HEK293 (cell line): Measurements from ENCODE around the gene MUC5AC.

ENCODE experiments used
- CTCF ChIA-PET: fragments of 350-600 bp; formaldehyde crosslinking; extraction: SDS; loops from one replicate; lab custom pipeline; 2021; ENCODE audit warnings: antibody characterized with exemption; lab: Yijun Ruan, JAX
- POLR2A ChIA-PET: fragments of 300-600 bp; formaldehyde crosslinking; extraction: SDS; loops from one replicate; lab custom pipeline; 2020; ENCODE audit warnings: antibody characterized with exemption, inconsistent platforms; lab: Yijun Ruan, JAX
- H3K27ac ChIP-seq: fragments of 200-500 bp; sonication (Bioruptor generic); 2 replicates; pipeline ENCODE4 v1.5.1; 2014; ENCODE audit warnings: low read depth, low read length, control low read depth, inconsistent platforms; ENCODE audit errors: extremely low read depth
- H3K36me3 ChIP-seq, 2 experiments: fragments of 200-500 bp in 1 of 2; sonication (Bioruptor generic) in 1 of 2; 1 replicate in 1 of 2; 2 replicates in 1 of 2; pipeline ENCODE4 v1.5.1; 2014 to 2017; ENCODE audit warnings: inconsistent platforms in 2 of 2, low read length in 2 of 2; ENCODE audit not compliant: control insufficient read depth in 2 of 2, insufficient read depth in 1 of 2
- H3K4me1 ChIP-seq: fragments of 200-500 bp; sonication (Bioruptor generic); 2 replicates; pipeline ENCODE4 v1.5.1; 2014; ENCODE audit warnings: mild to moderate bottlenecking, low read length, inconsistent platforms; ENCODE audit not compliant: control insufficient read depth, insufficient read depth
- H3K4me3 ChIP-seq: 2 replicates; pipeline ENCODE4 v1.5.1; 2011; ENCODE audit warnings: low read depth, mild to moderate bottlenecking, control low read depth, low read length, moderate library complexity
- H3K9me3 ChIP-seq: fragments of 200-500 bp; sonication (Bioruptor generic); 2 replicates; pipeline ENCODE4 v1.5.1; 2014; ENCODE audit warnings: low read depth, low read length, inconsistent platforms; ENCODE audit not compliant: control insufficient read depth, insufficient read depth
- GLI4 ChIP-seq: fragments of 450-650 bp; formaldehyde crosslinking; IDR thresholded peaks from 2 replicates; pipeline ENCODE4 v1.5.1; 2016; ENCODE audit warnings: missing biosample characterization, missing genetic modification characterization
- GLIS1 ChIP-seq: fragments of 450-650 bp; formaldehyde crosslinking; IDR thresholded peaks from 2 replicates; pipeline ENCODE4 v1.5.1; 2016; ENCODE audit warnings: missing biosample characterization, missing genetic modification characterization
- PRDM1 ChIP-seq: fragments of 450-650 bp; formaldehyde crosslinking; IDR thresholded peaks from 2 replicates; pipeline ENCODE4; 2016; ENCODE audit warnings: missing biosample characterization, missing genetic modification characterization
- SALL2 ChIP-seq: fragments of 450-650 bp; formaldehyde crosslinking; IDR thresholded peaks from 2 replicates; pipeline ENCODE4 v1.5.0; 2017; ENCODE audit warnings: missing biosample characterization, mild to moderate bottlenecking, missing genetic modification characterization, borderline replicate concordance
- ZBTB21 ChIP-seq: fragments of 450-650 bp; formaldehyde crosslinking; IDR thresholded peaks from 2 replicates; pipeline ENCODE4 v1.5.1; 2017; ENCODE audit warnings: missing biosample characterization, missing genetic modification characterization
- ZFP3 ChIP-seq: fragments of 450-650 bp; formaldehyde crosslinking; IDR thresholded peaks from 2 replicates; pipeline ENCODE4 v1.5.1; 2016; ENCODE audit warnings: low read depth, missing biosample characterization, missing genetic modification characterization
- ZNF138 ChIP-seq: fragments of 450-650 bp; formaldehyde crosslinking; IDR thresholded peaks from 2 replicates; pipeline ENCODE4 v1.5.1; 2016; ENCODE audit warnings: missing biosample characterization, missing genetic modification characterization, borderline replicate concordance
- ZNF146 ChIP-seq: fragments of 450-650 bp; formaldehyde crosslinking; IDR thresholded peaks from 2 replicates; pipeline ENCODE4 v1.5.1; 2016; ENCODE audit warnings: missing biosample characterization, missing genetic modification characterization
- ZNF324 ChIP-seq: fragments of 450-650 bp; formaldehyde crosslinking; IDR thresholded peaks from 2 replicates; pipeline ENCODE4 v1.5.1; 2016; ENCODE audit warnings: missing biosample characterization, missing genetic modification characterization
- ZNF423 ChIP-seq: fragments of 450-650 bp; formaldehyde crosslinking; IDR thresholded peaks from 2 replicates; pipeline ENCODE4 v1.5.1; 2016; ENCODE audit warnings: missing biosample characterization, missing genetic modification characterization
- ZNF549 ChIP-seq: fragments of 450-650 bp; IDR thresholded peaks from 2 replicates; pipeline ENCODE4 v1.5.1; 2018; ENCODE audit warnings: missing biosample characterization, missing genetic modification characterization, mild to moderate bottlenecking, inconsistent platforms, moderate library complexity
- ZNF624 ChIP-seq: fragments of 450-650 bp; formaldehyde crosslinking; IDR thresholded peaks from 2 replicates; pipeline ENCODE4 v1.5.1; 2017; ENCODE audit warnings: missing biosample characterization, missing genetic modification characterization
- ZNF629 ChIP-seq: fragments of 450-650 bp; formaldehyde crosslinking; IDR thresholded peaks from 2 replicates; pipeline ENCODE4 v1.5.1; 2017; ENCODE audit warnings: missing biosample characterization, missing genetic modification characterization
- ZSCAN16 ChIP-seq: fragments of 450-650 bp; formaldehyde crosslinking; IDR thresholded peaks from 2 replicates; pipeline ENCODE4 v1.5.1; 2016; ENCODE audit warnings: missing biosample characterization, missing genetic modification characterization
- TF ChIP-seq, protein P1 (sequence below): fragments of 450-650 bp; formaldehyde crosslinking; IDR thresholded peaks from 2 replicates; pipeline ENCODE4 v1.5.1; 2016; ENCODE audit warnings: missing biosample characterization, missing genetic modification characterization
- TF ChIP-seq, protein P2 (sequence below): fragments of 450-650 bp; formaldehyde crosslinking; IDR thresholded peaks from 2 replicates; pipeline ENCODE4 v1.5.1; 2016; ENCODE audit warnings: missing biosample characterization, missing genetic modification characterization
- TF ChIP-seq, protein P3 (sequence below): fragments of 450-650 bp; formaldehyde crosslinking; IDR thresholded peaks from 2 replicates; pipeline ENCODE4 v1.5.1; 2016; ENCODE audit warnings: missing biosample characterization, missing genetic modification characterization, low read depth
- TF ChIP-seq, protein P4 (sequence below): fragments of 450-650 bp; formaldehyde crosslinking; IDR thresholded peaks from 2 replicates; pipeline ENCODE4 v1.5.1; 2016; ENCODE audit warnings: missing biosample characterization, missing genetic modification characterization
- TF ChIP-seq, protein P5 (sequence below): fragments of 450-650 bp; formaldehyde crosslinking; IDR thresholded peaks from 2 replicates; pipeline ENCODE4 v1.5.1; 2016; ENCODE audit warnings: missing biosample characterization, missing genetic modification characterization, borderline replicate concordance

Gene MUC5AC

DNA sequence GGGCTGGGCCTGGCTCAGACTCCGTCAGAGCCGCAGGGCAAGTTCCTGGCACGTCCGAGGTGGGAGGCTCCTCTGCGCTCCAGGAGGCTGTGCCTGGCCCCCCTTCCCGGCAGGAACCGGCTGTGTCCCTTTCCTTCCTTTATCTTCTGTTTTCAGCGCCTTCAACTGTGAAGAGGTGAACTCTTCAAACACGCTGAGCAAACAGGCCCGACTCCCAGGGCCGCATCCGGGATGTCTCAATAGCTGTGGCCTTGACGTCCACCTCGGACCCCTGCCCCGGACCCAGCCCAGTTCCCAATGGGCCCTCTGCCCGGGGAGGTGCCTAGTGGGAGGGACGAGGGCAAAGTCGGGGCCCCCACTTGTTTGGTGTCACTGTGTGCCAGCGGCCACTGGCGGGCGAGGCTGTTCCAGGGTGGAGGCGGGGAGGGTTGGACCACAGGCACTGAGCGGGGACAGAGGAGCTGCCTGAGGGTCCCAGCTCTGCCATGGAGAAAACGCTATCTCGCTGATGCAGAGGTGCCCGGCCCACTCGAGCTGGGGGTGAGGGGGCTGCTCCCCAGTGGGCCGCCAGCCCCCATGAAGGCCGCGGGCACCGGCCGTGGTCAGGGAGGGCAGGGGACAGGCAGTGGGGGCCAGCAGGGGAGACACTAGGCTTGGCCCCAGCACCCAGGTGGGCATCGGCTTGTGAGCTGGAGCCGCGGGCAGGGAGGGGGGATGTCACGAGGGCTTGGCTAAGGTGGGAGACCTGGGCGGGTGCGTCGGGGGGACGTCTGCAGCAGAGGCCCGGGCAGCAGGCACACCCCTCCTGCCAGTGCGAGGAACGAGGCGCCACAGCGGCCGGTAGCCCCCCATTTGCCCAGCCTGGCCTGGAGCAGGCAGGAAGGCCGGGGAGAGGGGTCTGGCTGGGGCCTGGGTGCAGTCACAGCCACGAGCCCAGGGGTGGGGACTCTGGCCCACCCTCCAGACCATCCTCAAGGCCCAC, 62.4 kb downstream of the MUC5AC start:
- TF ChIP-seq, protein P1, sequence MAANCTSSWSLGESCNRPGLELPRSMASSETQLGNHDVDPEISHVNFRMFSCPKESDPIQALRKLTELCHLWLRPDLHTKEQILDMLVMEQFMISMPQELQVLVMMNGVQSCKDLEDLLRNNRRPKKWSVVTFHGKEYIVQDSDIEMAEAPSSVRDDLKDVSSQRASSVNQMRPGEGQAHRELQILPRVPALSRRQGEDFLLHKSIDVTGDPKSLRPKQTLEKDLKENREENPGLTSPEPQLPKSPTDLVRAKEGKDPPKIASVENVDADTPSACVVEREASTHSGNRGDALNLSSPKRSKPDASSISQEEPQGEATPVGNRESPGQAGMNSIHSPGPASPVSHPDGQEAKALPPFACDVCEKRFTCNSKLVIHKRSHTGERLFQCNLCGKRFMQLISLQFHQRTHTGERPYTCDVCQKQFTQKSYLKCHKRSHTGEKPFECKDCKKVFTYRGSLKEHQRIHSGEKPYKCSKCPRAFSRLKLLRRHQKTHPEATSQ (tag by site-specific recombination): no peak
- no peak for TF ChIP-seq ZNF423 (tag by site-specific recombination)
- no peak for TF ChIP-seq SALL2 (tag by site-specific recombination)
- TF ChIP-seq ZNF138: no peak
- TF ChIP-seq GLIS1 (tag by site-specific recombination): no peak
- TF ChIP-seq, protein P2, sequence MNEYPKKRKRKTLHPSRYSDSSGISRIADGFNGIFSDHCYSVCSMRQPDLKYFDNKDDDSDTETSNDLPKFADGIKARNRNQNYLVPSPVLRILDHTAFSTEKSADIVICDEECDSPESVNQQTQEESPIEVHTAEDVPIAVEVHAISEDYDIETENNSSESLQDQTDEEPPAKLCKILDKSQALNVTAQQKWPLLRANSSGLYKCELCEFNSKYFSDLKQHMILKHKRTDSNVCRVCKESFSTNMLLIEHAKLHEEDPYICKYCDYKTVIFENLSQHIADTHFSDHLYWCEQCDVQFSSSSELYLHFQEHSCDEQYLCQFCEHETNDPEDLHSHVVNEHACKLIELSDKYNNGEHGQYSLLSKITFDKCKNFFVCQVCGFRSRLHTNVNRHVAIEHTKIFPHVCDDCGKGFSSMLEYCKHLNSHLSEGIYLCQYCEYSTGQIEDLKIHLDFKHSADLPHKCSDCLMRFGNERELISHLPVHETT (tag by site-specific recombination): no peak
- no peak for TF ChIP-seq ZNF549 (tag by site-specific recombination)
- no peak for TF ChIP-seq ZBTB21 (tag by site-specific recombination)
- no peak for TF ChIP-seq GLI4 (tag by site-specific recombination)
- no peak for TF ChIP-seq ZFP3 (tag by site-specific recombination)
- TF ChIP-seq ZNF629: no peak
- Histone ChIP-seq H3K27ac (no peak overlapping the region), H3K9me3 (no peaks in the 10 kb centered on the region), H3K4me3 (no peak overlapping the region), H3K4me1 (no peaks in the 10 kb centered on the region), H3K36me3 (no peaks in the 10 kb centered on the region)
- CTCF ChIA-PET: interaction anchor here (0.5 to 0.6 kb wide), 2 partner anchors 10 to 36 kb away, joined by 3 read pairs; no protein-coding TSS in a partner anchor
- POLR2A ChIA-PET: no interaction called here

DNA sequence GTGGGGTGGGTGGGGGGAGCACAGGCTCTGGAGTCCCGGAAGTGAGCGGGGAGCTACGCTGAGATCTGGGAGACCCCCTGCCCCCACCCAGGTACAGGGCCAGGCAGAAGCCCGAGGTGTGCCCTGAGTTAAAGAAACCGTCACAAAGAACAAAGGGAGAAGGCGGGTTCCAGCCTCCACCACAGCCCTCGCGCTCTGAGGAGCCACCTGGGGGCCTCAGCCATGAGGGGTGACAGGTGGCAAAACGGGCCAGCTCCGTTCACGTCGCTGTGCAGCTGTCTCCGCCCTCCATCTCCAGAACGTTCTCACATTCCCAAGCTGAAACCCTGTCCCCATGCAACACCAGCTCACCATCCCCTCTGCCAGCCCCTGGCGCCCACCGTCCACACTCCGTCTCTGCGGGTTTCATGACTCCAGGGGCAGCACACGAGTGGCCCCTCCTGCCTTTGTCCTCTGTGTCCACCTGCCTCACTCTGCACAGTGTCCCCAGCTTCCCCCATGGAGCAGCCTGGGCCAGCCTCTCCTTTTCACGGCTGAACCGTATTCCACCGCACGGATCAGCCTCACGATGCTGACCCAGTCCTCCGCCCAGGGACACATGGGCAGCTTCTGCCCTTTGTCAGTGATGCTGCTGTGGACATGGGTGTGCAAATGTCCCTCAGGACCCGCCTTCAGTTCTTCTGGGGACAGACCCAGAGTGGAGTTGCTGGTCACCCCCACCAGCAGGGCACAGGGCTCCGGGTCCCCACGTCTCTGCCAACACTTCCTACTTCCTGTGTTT, 63.4 kb downstream of the MUC5AC start:
- CTCF ChIA-PET: interaction anchor here (0.5 to 0.7 kb wide), 3 partner anchors 9 to 37 kb away, joined by 3 read pairs; no protein-coding TSS in a partner anchor
- POLR2A ChIA-PET: no interaction called here
- H3K4me1 ChIP-seq: no peaks in the 10 kb centered on the region
- H3K4me3 ChIP-seq: no peak overlapping the region
- H3K9me3 ChIP-seq: no peaks in the 10 kb centered on the region
- TF ChIP-seq ZNF146 (tag by site-specific recombination) (0 out of 2 replicates have a peak, but pooled peaks have one; percentile 25), ZNF549 (tag by site-specific recombination) (no peak)
- no peak overlapping the region for H3K27ac ChIP-seq
- H3K36me3 ChIP-seq: no peaks in the 10 kb centered on the region

DNA sequence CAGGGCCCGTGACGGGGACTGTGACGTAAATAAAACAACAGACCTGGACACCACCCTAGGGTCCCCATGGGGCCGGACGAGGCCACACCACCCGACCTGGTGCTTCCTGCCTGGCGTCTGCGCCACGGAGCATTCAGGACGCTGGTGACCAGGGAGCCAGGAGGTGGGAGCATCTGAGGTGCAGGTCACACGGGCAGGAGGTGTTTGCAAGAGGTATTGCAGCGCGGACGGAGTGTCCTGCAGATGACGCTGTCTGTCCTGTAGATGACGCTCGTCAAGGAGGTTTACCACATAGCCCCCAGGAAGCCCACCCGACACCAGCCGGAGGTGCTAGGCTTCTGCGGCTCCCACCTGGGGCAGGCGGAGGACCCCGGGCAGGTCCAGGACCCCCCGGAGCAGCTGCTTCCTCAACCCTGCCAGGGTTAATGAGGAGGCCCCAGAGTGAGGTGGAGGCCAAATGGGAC, 64.1 kb downstream of the MUC5AC start:
- CTCF ChIA-PET: interaction anchor here (0.7 kb wide), 1 partner anchor 12 kb away, joined by 3 read pairs; no protein-coding TSS in a partner anchor
- POLR2A ChIA-PET: no interaction called here
- Histone ChIP-seq H3K4me1 (no peaks in the 10 kb centered on the region), H3K4me3 (no peak overlapping the region), H3K27ac (no peak overlapping the region), H3K9me3 (no peaks in the 10 kb centered on the region), H3K36me3 (no peaks in the 10 kb centered on the region)
- TF ChIP-seq PRDM1 (no peak), ZNF324 (no peak), ZNF138 (no peak), ZSCAN16 (tag by site-specific recombination) (no peak), ZNF624 (no peak)
- TF ChIP-seq, protein P3, sequence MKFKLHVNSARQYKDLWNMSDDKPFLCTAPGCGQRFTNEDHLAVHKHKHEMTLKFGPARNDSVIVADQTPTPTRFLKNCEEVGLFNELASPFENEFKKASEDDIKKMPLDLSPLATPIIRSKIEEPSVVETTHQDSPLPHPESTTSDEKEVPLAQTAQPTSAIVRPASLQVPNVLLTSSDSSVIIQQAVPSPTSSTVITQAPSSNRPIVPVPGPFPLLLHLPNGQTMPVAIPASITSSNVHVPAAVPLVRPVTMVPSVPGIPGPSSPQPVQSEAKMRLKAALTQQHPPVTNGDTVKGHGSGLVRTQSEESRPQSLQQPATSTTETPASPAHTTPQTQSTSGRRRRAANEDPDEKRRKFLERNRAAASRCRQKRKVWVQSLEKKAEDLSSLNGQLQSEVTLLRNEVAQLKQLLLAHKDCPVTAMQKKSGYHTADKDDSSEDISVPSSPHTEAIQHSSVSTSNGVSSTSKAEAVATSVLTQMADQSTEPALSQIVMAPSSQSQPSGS: no peak
- TF ChIP-seq, protein P4, sequence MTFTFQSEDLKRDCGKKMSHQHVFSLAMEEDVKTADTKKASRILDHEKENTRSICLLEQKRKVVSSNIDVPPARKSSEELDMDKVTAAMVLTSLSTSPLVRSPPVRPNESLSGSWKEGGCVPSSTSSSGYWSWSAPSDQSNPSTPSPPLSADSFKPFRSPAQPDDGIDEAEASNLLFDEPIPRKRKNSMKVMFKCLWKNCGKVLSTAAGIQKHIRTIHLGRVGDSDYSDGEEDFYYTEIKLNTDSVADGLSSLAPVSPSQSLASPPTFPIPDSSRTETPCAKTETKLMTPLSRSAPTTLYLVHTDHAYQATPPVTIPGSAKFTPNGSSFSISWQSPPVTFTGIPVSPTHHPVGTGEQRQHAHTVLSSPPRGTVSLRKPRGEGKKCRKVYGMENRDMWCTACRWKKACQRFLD (tag by site-specific recombination): no peak
- TF ChIP-seq, protein P5, sequence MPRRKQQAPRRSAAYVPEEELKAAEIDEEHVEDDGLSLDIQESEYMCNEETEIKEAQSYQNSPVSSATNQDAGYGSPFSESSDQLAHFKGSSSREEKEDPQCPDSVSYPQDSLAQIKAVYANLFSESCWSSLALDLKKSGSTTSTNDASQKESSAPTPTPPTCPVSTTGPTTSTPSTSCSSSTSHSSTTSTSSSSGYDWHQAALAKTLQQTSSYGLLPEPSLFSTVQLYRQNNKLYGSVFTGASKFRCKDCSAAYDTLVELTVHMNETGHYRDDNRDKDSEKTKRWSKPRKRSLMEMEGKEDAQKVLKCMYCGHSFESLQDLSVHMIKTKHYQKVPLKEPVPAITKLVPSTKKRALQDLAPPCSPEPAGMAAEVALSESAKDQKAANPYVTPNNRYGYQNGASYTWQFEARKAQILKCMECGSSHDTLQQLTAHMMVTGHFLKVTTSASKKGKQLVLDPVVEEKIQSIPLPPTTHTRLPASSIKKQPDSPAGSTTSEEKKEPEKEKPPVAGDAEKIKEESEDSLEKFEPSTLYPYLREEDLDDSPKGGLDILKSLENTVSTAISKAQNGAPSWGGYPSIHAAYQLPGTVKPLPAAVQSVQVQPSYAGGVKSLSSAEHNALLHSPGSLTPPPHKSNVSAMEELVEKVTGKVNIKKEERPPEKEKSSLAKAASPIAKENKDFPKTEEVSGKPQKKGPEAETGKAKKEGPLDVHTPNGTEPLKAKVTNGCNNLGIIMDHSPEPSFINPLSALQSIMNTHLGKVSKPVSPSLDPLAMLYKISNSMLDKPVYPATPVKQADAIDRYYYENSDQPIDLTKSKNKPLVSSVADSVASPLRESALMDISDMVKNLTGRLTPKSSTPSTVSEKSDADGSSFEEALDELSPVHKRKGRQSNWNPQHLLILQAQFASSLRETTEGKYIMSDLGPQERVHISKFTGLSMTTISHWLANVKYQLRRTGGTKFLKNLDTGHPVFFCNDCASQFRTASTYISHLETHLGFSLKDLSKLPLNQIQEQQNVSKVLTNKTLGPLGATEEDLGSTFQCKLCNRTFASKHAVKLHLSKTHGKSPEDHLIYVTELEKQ: no peak
